OCI-LY1 (cell line): Measurements from ENCODE around the gene CYP4Z1.

Source experiments
- H2AFZ ChIP-seq: fragments of 200-600 bp; sonication (generic), shearing (Covaris generic); 2 replicates; pipeline ENCODE4 v1.6.0; 2014; ENCODE audit warnings: antibody characterized with exemption, mild to moderate bottlenecking, low read length
- H3F3A ChIP-seq: fragments of 200-600 bp; sonication (generic), shearing (Covaris generic); 2 replicates; pipeline ENCODE4 v1.6.0; 2014; ENCODE audit warnings: mild to moderate bottlenecking, antibody characterized with exemption, low read length, moderate library complexity; ENCODE audit not compliant: insufficient read depth
- H3K27ac ChIP-seq: fragments of 200-600 bp; sonication (generic); 2 replicates; pipeline ENCODE4 v1.5.1; 2014; ENCODE audit warnings: low read length, mixed run types, mild to moderate bottlenecking, low read depth; ENCODE audit not compliant: poor library complexity, severe bottlenecking
- H3K27me3 ChIP-seq: fragments of 200-600 bp; sonication (generic); 2 replicates; pipeline ENCODE4 v1.6.0; 2014; ENCODE audit warnings: antibody characterized with exemption, mild to moderate bottlenecking, low read length, moderate library complexity; ENCODE audit not compliant: insufficient read depth
- H3K36me3 ChIP-seq: fragments of 200-600 bp; sonication (generic); 2 replicates; pipeline ENCODE4 v1.6.1; 2014; ENCODE audit warnings: mild to moderate bottlenecking, antibody characterized with exemption, low read length, moderate library complexity, mixed read lengths; ENCODE audit not compliant: insufficient read depth
- H3K4me1 ChIP-seq: fragments of 200-600 bp; sonication (generic); 2 replicates; pipeline ENCODE4 v1.5.1; 2014; ENCODE audit warnings: mild to moderate bottlenecking, low read length, moderate library complexity; ENCODE audit not compliant: insufficient read depth, severe bottlenecking
- H3K4me2 ChIP-seq: fragments of 200-600 bp; sonication (generic), shearing (Covaris generic); 2 replicates; pipeline ENCODE4 v1.6.1; 2014; ENCODE audit warnings: low read length
- H3K4me3 ChIP-seq: fragments of 200-600 bp; sonication (generic); 2 replicates; pipeline ENCODE4 v1.5.1; 2014; ENCODE audit warnings: low read length, low read depth, mild to moderate bottlenecking, mixed read lengths; ENCODE audit not compliant: poor library complexity, severe bottlenecking
- H3K79me2 ChIP-seq: fragments of 200-600 bp; shearing (Covaris generic); 2 replicates; pipeline ENCODE4 v1.6.1; 2016; ENCODE audit warnings: mixed run types, low read length, mixed read lengths; ENCODE audit not compliant: insufficient read depth
- H3K9ac ChIP-seq: fragments of 200-600 bp; sonication (generic), shearing (Covaris generic); 2 replicates; pipeline ENCODE4 v1.6.1; 2014; ENCODE audit warnings: mild to moderate bottlenecking, low read length, mixed read lengths
- H3K9me2 ChIP-seq: fragments of 200-600 bp; sonication (generic), shearing (Covaris generic); 2 replicates; pipeline ENCODE4 v1.6.1; 2014; ENCODE audit warnings: low read depth, mild to moderate bottlenecking, low read length, mixed read lengths
- H3K9me3 ChIP-seq: fragments of 200-600 bp; shearing (Covaris generic); 2 replicates; pipeline ENCODE4 v1.6.1; 2014; ENCODE audit warnings: low read length, mixed read lengths
- H4K20me1 ChIP-seq: fragments of 200-600 bp; sonication (generic), shearing (Covaris generic); 2 replicates; pipeline ENCODE4 v1.6.0; 2016; ENCODE audit warnings: mild to moderate bottlenecking, low read length; ENCODE audit not compliant: insufficient read depth
- EZH2 ChIP-seq: fragments of 200-600 bp; sonication (generic), shearing (Covaris generic); IDR thresholded peaks from 2 replicates; pipeline ENCODE4 v1.8.0; 2017; ENCODE audit warnings: borderline replicate concordance, mixed run types, mild to moderate bottlenecking, antibody characterized with exemption, low read length, moderate library complexity, mixed read lengths
- TF ChIP-seq, protein P1 (sequence below): fragments of 200-600 bp; sonication (generic), shearing (Covaris generic); IDR thresholded peaks from 2 replicates; pipeline ENCODE4 v1.5.1; 2017; ENCODE audit warnings: mild to moderate bottlenecking, antibody characterized with exemption, low read length, moderate library complexity, mixed read lengths

Gene CYP4Z1

GRCh38 chr1:47160716-47161115, 93.7 kb downstream of the CYP4Z1 start:
- no peaks in the 10 kb centered on the region for H3K27me3 ChIP-seq
- no peak overlapping the region for H3K4me3 ChIP-seq
- no peak overlapping the region for H2AFZ ChIP-seq
- no peaks in the 10 kb centered on the region for H3K36me3 ChIP-seq
- H3K27ac ChIP-seq: no peak overlapping the region
- H3K4me1 ChIP-seq: no peaks in the 10 kb centered on the region
- TF ChIP-seq, protein P1, sequence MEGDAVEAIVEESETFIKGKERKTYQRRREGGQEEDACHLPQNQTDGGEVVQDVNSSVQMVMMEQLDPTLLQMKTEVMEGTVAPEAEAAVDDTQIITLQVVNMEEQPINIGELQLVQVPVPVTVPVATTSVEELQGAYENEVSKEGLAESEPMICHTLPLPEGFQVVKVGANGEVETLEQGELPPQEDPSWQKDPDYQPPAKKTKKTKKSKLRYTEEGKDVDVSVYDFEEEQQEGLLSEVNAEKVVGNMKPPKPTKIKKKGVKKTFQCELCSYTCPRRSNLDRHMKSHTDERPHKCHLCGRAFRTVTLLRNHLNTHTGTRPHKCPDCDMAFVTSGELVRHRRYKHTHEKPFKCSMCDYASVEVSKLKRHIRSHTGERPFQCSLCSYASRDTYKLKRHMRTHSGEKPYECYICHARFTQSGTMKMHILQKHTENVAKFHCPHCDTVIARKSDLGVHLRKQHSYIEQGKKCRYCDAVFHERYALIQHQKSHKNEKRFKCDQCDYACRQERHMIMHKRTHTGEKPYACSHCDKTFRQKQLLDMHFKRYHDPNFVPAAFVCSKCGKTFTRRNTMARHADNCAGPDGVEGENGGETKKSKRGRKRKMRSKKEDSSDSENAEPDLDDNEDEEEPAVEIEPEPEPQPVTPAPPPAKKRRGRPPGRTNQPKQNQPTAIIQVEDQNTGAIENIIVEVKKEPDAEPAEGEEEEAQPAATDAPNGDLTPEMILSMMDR: no peak
- no peak for TF ChIP-seq EZH2
- no peaks in the 10 kb centered on the region for H3F3A ChIP-seq
- H3K79me2 ChIP-seq: no peaks in the 10 kb centered on the region
- H4K20me1 ChIP-seq: no peaks in the 10 kb centered on the region
- no peaks in the 10 kb centered on the region for H3K9me2 ChIP-seq
- H3K9me3 ChIP-seq: no peaks in the 10 kb centered on the region
- no peak overlapping the region for H3K9ac ChIP-seq
- no peak overlapping the region for H3K4me2 ChIP-seq

GRCh38 chr1:47161298-47162040, 94.4 kb downstream of the CYP4Z1 start:
- Histone ChIP-seq H4K20me1 (no peaks in the 10 kb centered on the region), H3K9me3 (no peaks in the 10 kb centered on the region), H3K36me3 (no peaks in the 10 kb centered on the region), H3K27ac (no peak overlapping the region), H3F3A (no peaks in the 10 kb centered on the region), H2AFZ (no peak overlapping the region), H3K27me3 (no peaks in the 10 kb centered on the region), H3K4me1 (no peaks in the 10 kb centered on the region), H3K4me3 (no peak overlapping the region), H3K79me2 (no peaks in the 10 kb centered on the region), H3K9me2 (no peaks in the 10 kb centered on the region), H3K9ac (no peak overlapping the region), H3K4me2 (no peak overlapping the region)
- TF ChIP-seq, protein P1: no peak
- TF ChIP-seq EZH2: no peak

DNA sequence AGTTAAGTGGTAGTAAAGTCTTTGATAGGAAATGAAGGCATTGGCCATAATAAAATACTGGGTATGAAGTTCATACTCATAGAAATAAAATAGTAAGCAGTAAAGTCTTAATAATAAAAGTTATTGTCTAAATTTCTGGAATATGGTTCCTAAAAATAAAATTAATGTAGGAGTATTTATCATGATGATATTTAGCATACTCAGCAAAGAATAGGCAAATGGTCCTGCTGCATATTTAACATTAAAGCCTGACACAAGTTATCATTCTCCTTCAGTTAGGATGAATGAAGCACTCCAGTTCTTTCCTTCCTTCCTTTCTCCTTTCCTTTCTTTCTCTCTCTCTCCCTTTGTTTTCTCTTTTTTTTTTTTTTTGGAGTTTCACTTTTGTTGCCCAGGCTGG, 97.5 kb downstream of the CYP4Z1 start:
- Histone ChIP-seq H3K4me3 (no peak overlapping the region), H3K4me2 (no peak overlapping the region), H3K9ac (no peak overlapping the region), H3K4me1 (no peaks in the 10 kb centered on the region), H4K20me1 (no peaks in the 10 kb centered on the region), H2AFZ (no peak overlapping the region), H3K27ac (no peak overlapping the region), H3K9me3 (no peaks in the 10 kb centered on the region), H3F3A (no peaks in the 10 kb centered on the region), H3K9me2 (no peaks in the 10 kb centered on the region), H3K36me3 (no peaks in the 10 kb centered on the region), H3K27me3 (no peaks in the 10 kb centered on the region), H3K79me2 (no peaks in the 10 kb centered on the region)
- TF ChIP-seq, protein P1: no peak
- no peak for TF ChIP-seq EZH2
